ENCODE measurements around the gene SPATA9.

SPATA9 gene

GRCh38 chr5:95711501-95712346 is 28.9 kb upstream of the SPATA9 start (continued):
- TF ChIP-seq CTCF (tag by site-specific recombination; IDR thresholded peaks at IDR 0.05) = no peak
- no peak for TF ChIP-seq ZNF223 (tag by site-specific recombination; IDR thresholded peaks at IDR 0.05)
- no peak for TF ChIP-seq ZNF23 (tag by site-specific recombination; IDR thresholded peaks at IDR 0.05; ENCODE audit: borderline replicate concordance)
- peak; percentile 85 for TF ChIP-seq MYNN (tag by site-specific recombination; IDR thresholded peaks at IDR 0.05; ENCODE audit: borderline replicate concordance)
- no peak for TF ChIP-seq ZNF433 (tag by site-specific recombination; IDR thresholded peaks at IDR 0.05; ENCODE audit: low read depth)
- no peak for TF ChIP-seq IKZF3 (tag by site-specific recombination; IDR thresholded peaks at IDR 0.05)
- no peak for TF ChIP-seq ZNF354C (tag by site-specific recombination; IDR thresholded peaks at IDR 0.05; ENCODE audit: borderline replicate concordance, low read depth)
- TF ChIP-seq ZBTB26 (tag by site-specific recombination; optimal IDR thresholded peaks at IDR 0.05) = peak; percentile 18
- 0 out of 2 replicates have a peak, but pooled peaks have one; percentile 4 for TF ChIP-seq GLIS1 (tag by site-specific recombination; IDR thresholded peaks at IDR 0.05)
- TF ChIP-seq ZBTB49 (tag by site-specific recombination; IDR thresholded peaks at IDR 0.05; ENCODE audit: low read depth) = no peak
- no peak for TF ChIP-seq ZNF404 (tag by site-specific recombination; IDR thresholded peaks at IDR 0.05)
- no peak for TF ChIP-seq ZNF785 (tag by site-specific recombination; IDR thresholded peaks at IDR 0.05)
- no peak for TF ChIP-seq ZNF292 (tag by site-specific recombination; IDR thresholded peaks at IDR 0.05; ENCODE audit: borderline replicate concordance, low read depth)
- no peak for TF ChIP-seq HIC1 (tag by site-specific recombination; IDR thresholded peaks at IDR 0.05)
- TF ChIP-seq ZFP37 (tag by site-specific recombination; IDR thresholded peaks at IDR 0.05) = no peak; the same call in 1 of the 2 replicates
- TF ChIP-seq ZNF248 (tag by site-specific recombination; IDR thresholded peaks at IDR 0.05) = no peak
- TF ChIP-seq ZNF274 (IDR thresholded peaks at IDR 0.05; ENCODE audit: low read length) = no peak
- TF ChIP-seq ZNF274 (tag by site-specific recombination; IDR thresholded peaks at IDR 0.05; ENCODE audit: borderline replicate concordance) = no peak
- no peak for TF ChIP-seq ZNF280C (tag by site-specific recombination; IDR thresholded peaks at IDR 0.05)
- no peak for TF ChIP-seq ZNF138 (tag by site-specific recombination; IDR thresholded peaks at IDR 0.05; ENCODE audit: borderline replicate concordance)
- TF ChIP-seq MZF1 (tag by site-specific recombination; IDR thresholded peaks at IDR 0.05; ENCODE audit: borderline replicate concordance) = no peak
- 0 out of 2 replicates have a peak, but pooled peaks have one; percentile 35 for TF ChIP-seq ZBTB10 (tag by site-specific recombination; IDR thresholded peaks at IDR 0.05)
- no peak for TF ChIP-seq ZNF214 (tag by site-specific recombination; IDR thresholded peaks at IDR 0.05; ENCODE audit: borderline replicate concordance)
- no peak for TF ChIP-seq ZNF202 (tag by site-specific recombination; IDR thresholded peaks at IDR 0.05; ENCODE audit: borderline replicate concordance)
- TF ChIP-seq ZNF658 (tag by site-specific recombination; IDR thresholded peaks at IDR 0.05) = no peak
- no peak for TF ChIP-seq ZBTB8A (tag by site-specific recombination; IDR thresholded peaks at IDR 0.05)
